GM19467 (cell line): ENCODE results near the gene DNAJB2.
A peak's percentile ranks its signal among the peaks of the same experiment; 100 is the strongest.

ENCODE experiments used
- ATAC-seq: cut with Tn5 transposase; IDR thresholded peaks from one replicate; pipeline ENCODE4 v1.9.1; 2021; ENCODE audit warnings: mild to moderate bottlenecking, moderate library complexity; ENCODE audit not compliant: unreplicated experiment

DNAJB2 gene

GRCh38 chr2:219279151-219279915, at the start of gene DNAJB2:
Gene DNAJB2, plus strand, starts transcription at chr2:219279366. Its CDS starts 468 bp downstream, at chr2:219279834.
- peak; percentile 83 for ATAC-seq

- no peak for ATAC-seq
Measured at GRCh38 chr2:219230059-219230540, 49.1 kb upstream of the DNAJB2 start.

- ATAC-seq = no peak
Measured at GRCh38 chr2:219234331-219234730, 44.8 kb upstream of the DNAJB2 start.

- ATAC-seq = no peak
Measured at GRCh38 chr2:219243291-219243761, 35.8 kb upstream of the DNAJB2 start.

- no peak for ATAC-seq
Measured at GRCh38 chr2:219244789-219245147, 34.4 kb upstream of the DNAJB2 start.

- ATAC-seq = peak; percentile 56
Measured at GRCh38 chr2:219245148-219245898, 33.8 kb upstream of the DNAJB2 start, which contains the start of the genes GLB1L and STK16. Gene GLB1L, minus strand, starts transcription at chr2:219245444. Its CDS starts 1,871 bp downstream, at chr2:219243573. Gene STK16, plus strand, starts transcription at chr2:219245479. Its CDS starts 521 bp downstream, at chr2:219246000.

GRCh38 chr2:219245899-219246230, 33.3 kb upstream of the DNAJB2 start:
- ATAC-seq = no peak

GRCh38 chr2:219246559-219246958, 32.6 kb upstream of the DNAJB2 start:
- ATAC-seq = no peak

- no peak for ATAC-seq
Measured at GRCh38 chr2:219247678-219248642, 31.2 kb upstream of the DNAJB2 start.

GRCh38 chr2:219248845-219249202, 30.3 kb upstream of the DNAJB2 start:
- ATAC-seq = no peak

GRCh38 chr2:219249203-219249980, 29.8 kb upstream of the DNAJB2 start:
- ATAC-seq = peak; percentile 45

GRCh38 chr2:219250049-219250781, 29.0 kb upstream of the DNAJB2 start:
- ATAC-seq = no peak

GRCh38 chr2:219251656-219252055, 27.5 kb upstream of the DNAJB2 start:
- ATAC-seq = no peak

- ATAC-seq = no peak
Measured at GRCh38 chr2:219252084-219252483, 27.1 kb upstream of the DNAJB2 start.

GRCh38 chr2:219252570-219252899, 26.6 kb upstream of the DNAJB2 start:
- ATAC-seq = no peak

- peak; percentile 6 for ATAC-seq
Measured at GRCh38 chr2:219252900-219253752, 26.0 kb upstream of the DNAJB2 start, which contains the start of gene TUBA4B. Gene TUBA4B, plus strand, starts transcription at chr2:219253243. Its CDS starts 165 bp downstream, at chr2:219253408.

- peak; percentile 41 for ATAC-seq
Measured at GRCh38 chr2:219253753-219254589, 25.2 kb upstream of the DNAJB2 start, which contains the start of gene TUBA4A. Gene TUBA4A, minus strand, starts transcription at chr2:219253918. Its CDS starts 60 bp downstream, at chr2:219253858.
